Suprapubic skin (tissue), 4 donors: Measurements from ENCODE around the gene BCAN.

ENCODE experiments used
- CTCF ChIP-seq, 2 donors: fragments of 200-600 bp in 1 of 2; fragments of 450-650 bp in 1 of 2; sonication (generic) in 1 of 2; IDR thresholded peaks; one replicate each; pipeline ENCODE4 v1.5.1; 2016 to 2019; ENCODE audit warnings: antibody characterized with exemption in 2 of 2, mild to moderate bottlenecking in 1 of 2, moderate library complexity in 1 of 2
- EP300 ChIP-seq: sonication (generic); formaldehyde crosslinking; IDR thresholded peaks from one replicate; pipeline ENCODE4 v1.6.1; 2017; ENCODE audit warnings: antibody characterized with exemption
- POLR2A ChIP-seq, 2 donors: fragments of 450-650 bp; IDR thresholded peaks; one replicate each; pipeline ENCODE4 v1.6.1; 2017; ENCODE audit warnings: antibody characterized with exemption in 2 of 2, mild to moderate bottlenecking in 2 of 2, moderate library complexity in 2 of 2
- POLR2AphosphoS5 ChIP-seq, 3 donors: sonication (generic); formaldehyde crosslinking; IDR thresholded peaks; one replicate each; pipeline ENCODE4 v1.6.1; 2017; ENCODE audit warnings: antibody characterized with exemption in 3 of 3

GRCh38 chr1:156601892-156602291, 40.0 kb upstream of the BCAN start:
- TF ChIP-seq POLR2AphosphoS5 (IDR thresholded peaks at IDR 0.05) (no peak), CTCF (IDR thresholded peaks at IDR 0.05) (no peak), POLR2A (IDR thresholded peaks at IDR 0.05) (no peak), EP300 (no peak)
